Bone marrow (tissue), 2 donors: ENCODE results near the gene DGKG.

Source experiments
- DNase-seq, 2 donors: peaks; one replicate each; lab custom pipeline; 2025; lab: John Stamatoyannopoulos, UW

The DGKG gene

GRCh38 chr3:186209810-186210752 lies 152.0 kb downstream of the DGKG start:
- no peak for DNase-seq

- no peak for DNase-seq
These were observed 153.6 kb downstream of the DGKG start for GRCh38 chr3:186208296-186208989.

GRCh38 chr3:186207515-186207914 lies 154.5 kb downstream of the DGKG start:
- DNase-seq, result no peak

GRCh38 chr3:186200726-186201125 lies 161.3 kb downstream of the DGKG start:
- DNase-seq, result no peak

- DNase-seq, result no peak
These were observed 163.6 kb downstream of the DGKG start for GRCh38 chr3:186198442-186198841.

- DNase-seq, result no peak
These were observed 167.6 kb downstream of the DGKG start for GRCh38 chr3:186194451-186194811.

- no peak for DNase-seq
These were observed 168.2 kb downstream of the DGKG start for GRCh38 chr3:186193534-186194450.

- no peak for DNase-seq
These were observed 169.2 kb downstream of the DGKG start for GRCh38 chr3:186192823-186193222.

- no peak for DNase-seq
These were observed 172.5 kb downstream of the DGKG start for GRCh38 chr3:186189492-186189891.

- DNase-seq, result no peak
These were observed 174.4 kb downstream of the DGKG start for GRCh38 chr3:186187401-186188275.

- DNase-seq, result peak in 1 of 2 donors; percentile 79
These were observed 176.7 kb downstream of the DGKG start for GRCh38 chr3:186185194-186185787.

- DNase-seq, result no peak
These were observed 178.0 kb downstream of the DGKG start for GRCh38 chr3:186184021-186184420.

GRCh38 chr3:186182850-186183249 lies 179.2 kb downstream of the DGKG start:
- DNase-seq, result no peak

- no peak for DNase-seq
These were observed 180.1 kb downstream of the DGKG start for GRCh38 chr3:186181901-186182300.

- DNase-seq, result no peak
These were observed 181.0 kb downstream of the DGKG start for GRCh38 chr3:186180891-186181481.

- no peak for DNase-seq
These were observed 181.9 kb downstream of the DGKG start for GRCh38 chr3:186180151-186180550.

- no peak for DNase-seq
These were observed 183.6 kb downstream of the DGKG start for GRCh38 chr3:186178412-186178811.

GRCh38 chr3:186176373-186176990 lies 185.6 kb downstream of the DGKG start:
- DNase-seq, result no peak

- no peak for DNase-seq
These were observed 188.7 kb downstream of the DGKG start for GRCh38 chr3:186173224-186173815.
